ENCODE measurements around the gene TP53TG5. TPM values are rescaled to one million over a fixed set of nuclear protein-coding genes. Genes with fewer than 3 reads are reported as not detected.

The TP53TG5 gene
- total RNA-seq, 1 experiment from 2014 or later = not detected

DNA sequence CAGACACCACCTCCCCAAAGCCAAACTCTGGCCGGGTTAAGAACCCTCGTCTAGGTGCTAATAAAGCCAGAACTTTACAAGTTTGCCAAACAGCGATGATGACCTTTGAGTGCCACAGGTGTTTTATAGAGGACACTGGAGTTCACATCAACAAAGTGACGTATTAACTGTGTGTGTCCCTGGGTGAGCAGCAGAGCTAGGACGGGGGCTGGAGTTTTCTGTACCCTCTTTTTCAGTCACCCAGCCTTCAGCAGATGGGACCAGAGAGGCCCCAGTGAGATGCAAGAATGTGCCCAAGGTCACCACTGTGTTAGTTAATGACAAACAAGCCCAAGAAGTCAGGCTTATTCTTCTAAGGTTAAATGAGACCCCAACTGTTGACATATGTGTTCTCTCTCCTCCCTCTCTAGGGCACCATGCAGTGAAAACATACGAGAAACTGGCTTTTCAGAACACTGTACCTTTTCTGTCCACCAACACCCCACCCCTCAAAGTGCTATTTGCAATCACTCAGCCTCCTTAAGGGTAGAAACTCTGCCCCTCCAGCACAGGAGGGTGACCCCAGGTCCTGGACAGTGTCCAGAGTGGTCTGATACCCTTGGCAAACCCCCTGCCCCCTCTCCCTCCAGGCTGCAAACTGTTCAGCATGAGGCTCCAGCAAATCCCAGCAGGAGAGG is 35.1 kb downstream of the TP53TG5 start:
- Histone ChIP-seq H3K36me3 (ENCODE audit: control insufficient read depth, insufficient read depth, low read length) (no peaks in the 10 kb centered on the region), H3K4me3 (ENCODE audit: low read depth in 2 of 2, low read length in 2 of 2) (peak overlapping the region; percentile 18 to 94), H3K4me1 (ENCODE audit: control insufficient read depth, insufficient read depth, low read length) (peaks cover 89% of the 10 kb centered on the region), H3K27ac (ENCODE audit: low read length) (peak overlapping the region; percentile 83), H3K9me3 (ENCODE audit: control insufficient read depth, insufficient read depth, low read depth, low read length) (no peaks in the 10 kb centered on the region), H3K27me3 (ENCODE audit: control insufficient read depth, insufficient read depth, low read length) (no peaks in the 10 kb centered on the region)
- TF ChIP-seq POLR2AphosphoS5 (IDR thresholded peaks at IDR 0.05; ENCODE audit: low read depth, low read length) (peak; percentile 34; the same call in 1 of the 2 replicates), REST (IDR thresholded peaks at IDR 0.05; ENCODE audit: insufficient read depth in 1 of 2, low read depth in 2 of 2, low read length in 1 of 2) (no peak), TCF7L2 (IDR thresholded peaks at IDR 0.05; ENCODE audit: low read depth, low read length) (peak; percentile 42; the same call in 1 of the 2 replicates)
- in situ Hi-C loops (cut with HindIII; ENCODE audit: low pct_unique_long_range_greater_than_20kb, low sequenced_read_pairs) = no loop called here
- BruUV-seq (replicated peaks) = no TSS peak
- intact Hi-C loops (cut with micrococcal nuclease; ENCODE audit: unreplicated experiment) = no loop called here
- no peak for DNase-seq (ENCODE audit: low read depth, low spot score)
- ChIA-PET CTCF (no interaction called here), POLR2A (interaction anchor here (1.5 kb wide), 1 partner anchor 20 kb away, joined by 5 read pairs; the partner anchor contains the start of gene SYS1)
- no peak for ATAC-seq

- no peaks in the 10 kb centered on the region for H3K36me3 ChIP-seq (ENCODE audit: control insufficient read depth, insufficient read depth, low read length)
- H3K4me1 ChIP-seq (ENCODE audit: control insufficient read depth, insufficient read depth, low read length) = peaks cover 97% of the 10 kb centered on the region
- CTCF ChIA-PET = interaction anchor here (0.5 to 1.4 kb wide), 3 partner anchors 20 to 40 kb away, joined by 3 to 16 read pairs (median 5); partner anchors contain the start of gene SYS1
- BruUV-seq (replicated peaks) = no TSS peak
- peak; percentile 47 for ATAC-seq
- no peak for DNase-seq (ENCODE audit: low read depth, low spot score)
- peak overlapping the region; percentile 18 to 94 for H3K4me3 ChIP-seq (ENCODE audit: low read depth in 2 of 2, low read length in 2 of 2)
- H3K9me3 ChIP-seq (ENCODE audit: control insufficient read depth, insufficient read depth, low read depth, low read length) = no peaks in the 10 kb centered on the region
- H3K27me3 ChIP-seq (ENCODE audit: control insufficient read depth, insufficient read depth, low read length) = no peaks in the 10 kb centered on the region
- H3K27ac ChIP-seq (ENCODE audit: low read length) = peak overlapping the region; percentile 83
- intact Hi-C loops (cut with micrococcal nuclease; ENCODE audit: unreplicated experiment) = no loop called here
- TF ChIP-seq TCF7L2 (IDR thresholded peaks at IDR 0.05; ENCODE audit: low read depth, low read length) (no peak), POLR2AphosphoS5 (IDR thresholded peaks at IDR 0.05; ENCODE audit: low read depth, low read length) (no peak; the same call in 1 of the 2 replicates), SIN3A (IDR thresholded peaks at IDR 0.05; ENCODE audit: borderline replicate concordance, insufficient read depth, low read depth, low read length) (0 out of 2 replicates have a peak, but pooled peaks have one; percentile 37)
- in situ Hi-C loops (cut with HindIII; ENCODE audit: low pct_unique_long_range_greater_than_20kb, low sequenced_read_pairs) = no loop called here
- POLR2A ChIA-PET = no interaction called here
Observed at GRCh38 chr20:45341939-45342854, 35.9 kb downstream of the TP53TG5 start.

DNA sequence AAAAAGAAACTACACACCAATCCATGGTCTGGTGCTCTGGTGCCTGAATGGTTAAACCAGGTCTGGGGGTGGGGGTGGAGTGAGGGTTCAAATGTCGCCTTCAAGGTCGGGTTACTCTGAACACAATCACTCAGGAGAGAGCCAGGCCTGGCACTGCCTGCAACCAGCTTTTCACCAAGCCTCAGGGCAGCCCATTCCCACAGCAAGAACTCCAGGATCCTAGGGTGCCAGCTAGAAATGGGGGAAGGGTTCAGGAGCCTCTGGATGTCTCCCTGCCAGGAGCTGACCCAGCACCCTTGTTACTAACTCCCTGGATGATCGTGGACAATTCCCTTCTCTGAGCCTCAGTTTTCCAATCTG is 36.6 kb downstream of the TP53TG5 start:
- ATAC-seq (no peak; the same call in 1 of the 2 replicates), DNase-seq (ENCODE audit: low read depth, low spot score) (no peak)
- in situ Hi-C loops (cut with HindIII; ENCODE audit: low pct_unique_long_range_greater_than_20kb, low sequenced_read_pairs) (no loop called here), intact Hi-C loops (cut with micrococcal nuclease; ENCODE audit: unreplicated experiment) (no loop called here)
- ChIA-PET POLR2A (no interaction called here), CTCF (interaction anchor here (0.5 to 1.4 kb wide), 4 partner anchors 21 to 48 kb away, joined by 3 to 16 read pairs (median 5); partner anchors contain the start of gene SYS1)
- TF ChIP-seq TCF7L2 (IDR thresholded peaks at IDR 0.05; ENCODE audit: low read depth, low read length) (no peak), POLR2AphosphoS5 (IDR thresholded peaks at IDR 0.05; ENCODE audit: low read depth, low read length) (no peak), REST (IDR thresholded peaks at IDR 0.05; ENCODE audit: insufficient read depth in 1 of 2, low read depth in 2 of 2, low read length in 1 of 2) (no peak), SIN3A (IDR thresholded peaks at IDR 0.05; ENCODE audit: borderline replicate concordance, insufficient read depth, low read depth, low read length) (no peak)
- TF ChIP-seq, protein P1, sequence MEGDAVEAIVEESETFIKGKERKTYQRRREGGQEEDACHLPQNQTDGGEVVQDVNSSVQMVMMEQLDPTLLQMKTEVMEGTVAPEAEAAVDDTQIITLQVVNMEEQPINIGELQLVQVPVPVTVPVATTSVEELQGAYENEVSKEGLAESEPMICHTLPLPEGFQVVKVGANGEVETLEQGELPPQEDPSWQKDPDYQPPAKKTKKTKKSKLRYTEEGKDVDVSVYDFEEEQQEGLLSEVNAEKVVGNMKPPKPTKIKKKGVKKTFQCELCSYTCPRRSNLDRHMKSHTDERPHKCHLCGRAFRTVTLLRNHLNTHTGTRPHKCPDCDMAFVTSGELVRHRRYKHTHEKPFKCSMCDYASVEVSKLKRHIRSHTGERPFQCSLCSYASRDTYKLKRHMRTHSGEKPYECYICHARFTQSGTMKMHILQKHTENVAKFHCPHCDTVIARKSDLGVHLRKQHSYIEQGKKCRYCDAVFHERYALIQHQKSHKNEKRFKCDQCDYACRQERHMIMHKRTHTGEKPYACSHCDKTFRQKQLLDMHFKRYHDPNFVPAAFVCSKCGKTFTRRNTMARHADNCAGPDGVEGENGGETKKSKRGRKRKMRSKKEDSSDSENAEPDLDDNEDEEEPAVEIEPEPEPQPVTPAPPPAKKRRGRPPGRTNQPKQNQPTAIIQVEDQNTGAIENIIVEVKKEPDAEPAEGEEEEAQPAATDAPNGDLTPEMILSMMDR (IDR thresholded peaks at IDR 0.05) = no peak
- H3K9me3 ChIP-seq (ENCODE audit: control insufficient read depth, insufficient read depth, low read depth, low read length) = no peaks in the 10 kb centered on the region
- no peaks in the 10 kb centered on the region for H3K36me3 ChIP-seq (ENCODE audit: control insufficient read depth, insufficient read depth, low read length)
- H3K27me3 ChIP-seq (ENCODE audit: control insufficient read depth, insufficient read depth, low read length) = no peaks in the 10 kb centered on the region
- peaks cover 98% of the 10 kb centered on the region for H3K4me1 ChIP-seq (ENCODE audit: control insufficient read depth, insufficient read depth, low read length)
- BruUV-seq (replicated peaks) = no TSS peak
- peak overlapping the region in 1 of 2 experiments; percentile 94; a peak in 2 of 4 replicates for H3K4me3 ChIP-seq (ENCODE audit: low read depth in 2 of 2, low read length in 2 of 2)
- peak overlapping the region; percentile 83 for H3K27ac ChIP-seq (ENCODE audit: low read length)

Data from Panc1 (cell line).